HepG2 (cell line): ENCODE results near the gene SPTA1. TPM values are rescaled to one million over a fixed set of nuclear protein-coding genes. Genes with fewer than 3 reads are reported as not detected.

Experiments used
- ATAC-seq: fragments of 200-7000 bp; cut with Tn5 transposase; 3 replicates; pipeline ENCODE4 v1.9.1; 2020; ENCODE audit warnings: mild to moderate bottlenecking, moderate library complexity
- BruUV-seq: library from RNA; stranded (reverse); fragments of 400-500 nt; replicated peaks from 2 replicates; lab custom pipeline; 2021; lab: Mats Ljungman, UMichigan
- CTCF ChIA-PET: fragments of 300-600 bp; formaldehyde crosslinking; extraction: SDS; loops from one replicate; lab custom pipeline; 2021; ENCODE audit warnings: low total read pairs, inconsistent platforms, low intra/inter-chr PET ratio; lab: Yijun Ruan, JAX
- POLR2A ChIA-PET: fragments of 350-600 bp; sonication (Branson Sonifier 250); formaldehyde crosslinking; loops from one replicate; lab custom pipeline; 2020; ENCODE audit warnings: antibody characterized with exemption, inconsistent platforms; lab: Yijun Ruan, JAX
- DNase-seq: peaks from one replicate; pipeline ENCODE4 v3.0.0-alpha.2; 2015; ENCODE audit warnings: low spot score
- FAIRE-seq: peaks from 3 replicates; lab custom pipeline; 2011; peaks lifted over from hg19 to GRCh38; lab: Jason Lieb, UNC
- H2AFZ ChIP-seq: one replicate; pipeline ENCODE4 v1.6.1; 2011; ENCODE audit warnings: low read length, inconsistent platforms
- H3K27ac ChIP-seq: fragments of 300-600 bp; 3 replicates; pipeline ENCODE4 v1.8.0; 2011; ENCODE audit warnings: mixed run types, mild to moderate bottlenecking, mixed read lengths, low read length, inconsistent platforms; ENCODE audit not compliant: insufficient read depth; ENCODE audit errors: extremely low read length
- H3K27me3 ChIP-seq, 2 experiments: fragments of 200-600 bp in 1 of 2; 2 replicates in 1 of 2; 3 replicates in 1 of 2; pipeline versions ENCODE4 v1.6.0 to v1.8.0; 2011; ENCODE audit warnings: low read length in 2 of 2, mild to moderate bottlenecking in 2 of 2, moderate library complexity in 2 of 2, inconsistent platforms in 1 of 2; ENCODE audit not compliant: insufficient read depth in 2 of 2, control insufficient read depth in 1 of 2
- H3K36me3 ChIP-seq, 2 experiments: fragments of 200-600 bp in 1 of 2; replicated peaks in 1 of 2; 2 replicates in 1 of 2; 3 replicates in 1 of 2; pipeline versions ENCODE4 v1.5.1 to v1.8.0; 2011; ENCODE audit warnings: low read length in 2 of 2, inconsistent platforms in 1 of 2; ENCODE audit not compliant: insufficient read depth in 2 of 2, control insufficient read depth in 1 of 2
- H3K4me1 ChIP-seq: 2 replicates; pipeline ENCODE4 v1.5.1; 2012; ENCODE audit warnings: low read length, inconsistent platforms; ENCODE audit not compliant: insufficient read depth
- H3K4me2 ChIP-seq: 2 replicates; pipeline ENCODE4 v1.6.0; 2011; ENCODE audit warnings: low read depth, low read length, inconsistent platforms
- H3K4me3 ChIP-seq, 3 experiments: fragments of 200-600 bp in 1 of 3; sonication (generic), shearing (Covaris generic) in 1 of 3; replicated peaks in 1 of 3; 2 replicates each; pipeline ENCODE4 v1.5.1; 2011 to 2016; ENCODE audit warnings: low read length in 3 of 3, inconsistent platforms in 2 of 3, low read depth in 2 of 3, mild to moderate bottlenecking in 2 of 3, control low read depth in 1 of 3, mixed read lengths in 1 of 3; ENCODE audit not compliant: insufficient read depth in 1 of 3
- H3K79me2 ChIP-seq: one replicate; pipeline ENCODE4 v1.6.1; 2011; ENCODE audit warnings: low read length, inconsistent platforms; ENCODE audit not compliant: insufficient read depth
- H3K9ac ChIP-seq: 2 replicates; pipeline ENCODE4 v1.6.0; 2011; ENCODE audit warnings: mild to moderate bottlenecking, low read depth, low read length, inconsistent platforms; ENCODE audit not compliant: insufficient read depth
- H3K9me3 ChIP-seq: 2 replicates; pipeline ENCODE4 v1.5.1; 2012; ENCODE audit warnings: mild to moderate bottlenecking, low read length
- H4K20me1 ChIP-seq: 2 replicates; pipeline ENCODE4 v1.6.0; 2011; ENCODE audit warnings: inconsistent platforms, mild to moderate bottlenecking, low read length, moderate library complexity; ENCODE audit not compliant: insufficient read depth
- ASH2L ChIP-seq: fragments of 300-600, 200-600 bp; sonication (generic); IDR thresholded peaks from 2 replicates; pipeline ENCODE4 v1.7.0; 2017; ENCODE audit warnings: low read depth, mild to moderate bottlenecking, moderate library complexity, mixed read lengths, low read length; ENCODE audit not compliant: insufficient read length
- ATF7 ChIP-seq, 2 experiments: fragments of 450-650 bp in 1 of 2; sonication (generic) in 1 of 2; formaldehyde crosslinking in 1 of 2; IDR thresholded peaks; 2 replicates each; pipeline versions ENCODE4 v1.4.0 to v1.6.1; 2016 to 2020; ENCODE audit warnings: antibody characterized with exemption in 1 of 2, mild to moderate bottlenecking in 1 of 2, missing genetic modification reagents in 1 of 2
- CHD4 ChIP-seq: fragments of 200-600 bp; sonication (generic); IDR thresholded peaks from 2 replicates; pipeline ENCODE4 v1.7.0; 2017; ENCODE audit warnings: mild to moderate bottlenecking, low read length, borderline replicate concordance
- CREB1 ChIP-seq, 2 experiments: fragments of 450-650 bp in 1 of 2; IDR thresholded peaks; 2 replicates each; pipeline ENCODE4 v1.6.1; 2016 to 2017; ENCODE audit warnings: control low read depth in 1 of 2, mild to moderate bottlenecking in 1 of 2, missing compliant biosample characterization in 1 of 2, missing genetic modification characterization in 1 of 2
- FOXA3 ChIP-seq: IDR thresholded peaks from 2 replicates; pipeline ENCODE4 v1.6.1; 2016; ENCODE audit warnings: missing genetic modification reagents, missing compliant biosample characterization
- GPN1 ChIP-seq: sonication (generic); formaldehyde crosslinking; IDR thresholded peaks from 2 replicates; pipeline ENCODE4 v1.5.1; 2020; ENCODE audit warnings: missing genetic modification reagents, borderline replicate concordance
- HDAC1 ChIP-seq: sonication (generic); formaldehyde crosslinking; IDR thresholded peaks from 2 replicates; pipeline ENCODE4 v1.5.1; 2020; ENCODE audit warnings: mild to moderate bottlenecking, missing genetic modification reagents
- IKZF1 ChIP-seq: fragments of 450-650 bp; IDR thresholded peaks from 2 replicates; pipeline ENCODE4 v1.7.1; 2016
- NKX3-1 ChIP-seq: sonication (generic); formaldehyde crosslinking; IDR thresholded peaks from 2 replicates; pipeline ENCODE4 v1.5.0; 2020; ENCODE audit warnings: missing genetic modification reagents
- ONECUT2 ChIP-seq: sonication (generic); formaldehyde crosslinking; IDR thresholded peaks from 2 replicates; pipeline ENCODE4 v1.4.0; 2020; ENCODE audit warnings: missing genetic modification reagents
- RBFOX2 ChIP-seq: fragments of 200-400 bp; formaldehyde crosslinking; IDR thresholded peaks from 2 replicates; pipeline ENCODE4 v1.6.1; 2017; ENCODE audit warnings: low read depth, mild to moderate bottlenecking, low read length
- SNRNP70 ChIP-seq: fragments of 200-400 bp; formaldehyde crosslinking; IDR thresholded peaks from 2 replicates; pipeline ENCODE4 v1.6.1; 2017; ENCODE audit warnings: mild to moderate bottlenecking, low read depth, low read length, moderate library complexity
- ZBTB37 ChIP-seq: sonication (generic); formaldehyde crosslinking; IDR thresholded peaks from 2 replicates; pipeline ENCODE4 v1.4.0; 2020; ENCODE audit warnings: mild to moderate bottlenecking, missing genetic modification reagents
- ZNF329 ChIP-seq: sonication (generic); formaldehyde crosslinking; IDR thresholded peaks from 2 replicates; pipeline ENCODE4 v1.9.0; 2021; ENCODE audit warnings: low read depth, mild to moderate bottlenecking, missing genetic modification reagents
- ZNF354B ChIP-seq: sonication (generic); formaldehyde crosslinking; IDR thresholded peaks from 2 replicates; pipeline ENCODE4 v1.8.0; 2022; ENCODE audit warnings: mild to moderate bottlenecking, missing genetic modification reagents
- WGBS: methylation state at CpG from one replicate; pipeline ENCODE4 v1.1.6; 2017; ENCODE audit warnings: low lambda C conversion rate; 5-methylcytosine and 5-hydroxymethylcytosine counted together
- in situ Hi-C: cut with HindIII; loops from 2 replicates; pipeline ENCODE4 v1.10.0; 2017; ENCODE audit warnings: low pct_unique_long_range_greater_than_20kb; ENCODE audit not compliant: extremely low pct_ligation_motif_present
- intact Hi-C: fragments of 100-400 bp; cut with micrococcal nuclease; formaldehyde crosslinking; loops from one replicate; pipeline ENCODE4 v1.10.0; 2022; ENCODE audit not compliant: unreplicated experiment
- polyA plus RNA-seq, 8 experiments: library from polyadenylated mRNA; depleted of rRNA in 3 of 8; stranded (reverse) in 7 of 8; unstranded in 1 of 8; fragments of >200 nt; fragmentation: Illumina TruSeq in 4 of 8; extraction: Trizol in 4 of 8; gene quantifications; 2 replicates each; pipeline versions ENCODE4 v1.2.1 to v1.2.3, GENCODE V29; 2011 to 2016; ENCODE audit warnings: low read depth in 4 of 8, missing spikeins in 1 of 8, mixed read lengths in 1 of 8; ENCODE audit not compliant: insufficient read depth in 1 of 8
- total RNA-seq, 5 experiments: library from RNA; depleted of rRNA; stranded (reverse); fragments of >200 nt; fragmentation: Illumina TruSeq; extraction: Trizol; gene quantifications; 2 replicates each; pipeline ENCODE4 v1.2.3, GENCODE V29; 2016; ENCODE audit warnings: low read depth in 1 of 5

Gene SPTA1
- total and polyA plus RNA-seq, 2 of the 13 experiments (the other 11 are each of a cell fraction or from before 2014, with no cell fraction given), result not detected

- Histone ChIP-seq H3K4me1 (no peaks in the 10 kb centered on the region), H3K4me3 (no peak overlapping the region), H4K20me1 (no peaks in the 10 kb centered on the region), H3K4me2 (no peak overlapping the region), H3K27ac (no peak overlapping the region)
- intact Hi-C loops, result no loop called here
- in situ Hi-C loops, result no loop called here
- no peak for DNase-seq
- ChIA-PET POLR2A (no interaction called here), CTCF (no interaction called here)
- peak; percentile 43; the same call in 1 of the 2 replicates for TF ChIP-seq ATF7 (IDR thresholded peaks at IDR 0.05)
- TF ChIP-seq ATF7 (CRISPR knock-in tag; IDR thresholded peaks at IDR 0.05), result no peak
- TF ChIP-seq GPN1, result no peak
- peak; percentile 65; the same call in 1 of the 2 replicates for TF ChIP-seq CREB1 (IDR thresholded peaks at IDR 0.05)
- no peak for TF ChIP-seq CREB1 (CRISPR knock-in tag; IDR thresholded peaks at IDR 0.05)
- TF ChIP-seq CHD4, result no peak
- TF ChIP-seq, all 625 proteins: peak for 2
- H3K27me3 ChIP-seq, result no peaks in the 10 kb centered on the region
- no peak overlapping the region for H2AFZ ChIP-seq
- no peaks in the 10 kb centered on the region for H3K36me3 ChIP-seq
- no TSS peak for BruUV-seq
- ATAC-seq, result no peak
- H3K79me2 ChIP-seq, result no peaks in the 10 kb centered on the region
- WGBS, result 2% methylated on average over 3 of the region's 3 CpGs
- FAIRE-seq, result no peak
- H3K9ac ChIP-seq, result no peak overlapping the region
- H3K9me3 ChIP-seq, result no peaks in the 10 kb centered on the region
These were observed 33.1 kb upstream of the SPTA1 start for GRCh38 chr1:158719664-158720063.

GRCh38 chr1:158717344-158717743 is 30.8 kb upstream of the SPTA1 start:
- Histone ChIP-seq H3K4me2 (no peak overlapping the region), H3K4me1 (no peaks in the 10 kb centered on the region), H3K9ac (no peak overlapping the region), H3K27ac (no peak overlapping the region), H3K27me3 (no peaks in the 10 kb centered on the region), H3K9me3 (no peaks in the 10 kb centered on the region), H2AFZ (no peak overlapping the region), H3K4me3 (no peak overlapping the region), H4K20me1 (no peaks in the 10 kb centered on the region), H3K36me3 (no peaks in the 10 kb centered on the region), H3K79me2 (no peaks in the 10 kb centered on the region)
- BruUV-seq, result no TSS peak
- ChIA-PET CTCF (no interaction called here), POLR2A (no interaction called here)
- 5% methylated on average over 5 of the region's 6 CpGs for WGBS
- no peak for ATAC-seq
- DNase-seq, result no peak
- intact Hi-C loops, result no loop called here
- FAIRE-seq, result no peak
- in situ Hi-C loops, result no loop called here
- TF ChIP-seq NKX3-1 (CRISPR knock-in tag), result no peak
- no peak for TF ChIP-seq ONECUT2 (CRISPR knock-in tag)
- no peak for TF ChIP-seq IKZF1
- no peak for TF ChIP-seq FOXA3 (CRISPR knock-in tag)
- TF ChIP-seq ZBTB37 (CRISPR knock-in tag), result no peak
- TF ChIP-seq ASH2L, result no peak
- no peak for TF ChIP-seq RBFOX2
- no peak for TF ChIP-seq SNRNP70
- no peak for TF ChIP-seq HDAC1 (CRISPR knock-in tag)
- TF ChIP-seq ZNF354B (CRISPR knock-in tag), result no peak
- no peak for TF ChIP-seq ZNF329 (CRISPR knock-in tag)
